ENCODE measurements around the gene TRPM3. TPM values are rescaled to one million over a fixed set of nuclear protein-coding genes. Genes with fewer than 3 reads are reported as not detected.

TRPM3 gene
- total RNA-seq, 1 experiment from 2014 or later: not detected

- CTCF ChIA-PET: no interaction called here
- Mint-ChIP-seq H3K27ac (ENCODE audit: unreplicated experiment) (no peak overlapping the region), H3K4me3 (ENCODE audit: low read depth, unreplicated experiment) (no peak overlapping the region), H3K4me1 (ENCODE audit: low read depth, unreplicated experiment) (no peaks in the 10 kb centered on the region), H3K9me3 (ENCODE audit: low read depth, unreplicated experiment) (no peaks in the 10 kb centered on the region), H3K27me3 (ENCODE audit: unreplicated experiment) (peaks cover 83% of the 10 kb centered on the region), H3K36me3 (ENCODE audit: insufficient read depth, unreplicated experiment) (no peaks in the 10 kb centered on the region)
- no peak for TF ChIP-seq CTCF (IDR thresholded peaks at IDR 0.05; ENCODE audit: unreplicated experiment)
- BruUV-seq (replicated peaks): no TSS peak
- no peak for DNase-seq
- intact Hi-C loops (cut with micrococcal nuclease; ENCODE audit: unreplicated experiment): no loop called here
Observed at GRCh38 chr9:71122421-71122820, 1.0 kb upstream of the TRPM3 start.

GRCh38 chr9:71122022-71122275, 528 bp upstream of the TRPM3 start:
- CTCF ChIA-PET: no interaction called here
- no peaks in the 10 kb centered on the region for H3K4me1 Mint-ChIP-seq (ENCODE audit: low read depth, unreplicated experiment)
- H3K4me3 Mint-ChIP-seq (ENCODE audit: low read depth, unreplicated experiment): no peak overlapping the region
- intact Hi-C loops (cut with micrococcal nuclease; ENCODE audit: unreplicated experiment): no loop called here
- BruUV-seq (replicated peaks): no TSS peak
- no peak overlapping the region for H3K27ac Mint-ChIP-seq (ENCODE audit: unreplicated experiment)
- no peak for DNase-seq
- H3K36me3 Mint-ChIP-seq (ENCODE audit: insufficient read depth, unreplicated experiment): no peaks in the 10 kb centered on the region
- H3K27me3 Mint-ChIP-seq (ENCODE audit: unreplicated experiment): peaks cover 88% of the 10 kb centered on the region
- no peak for TF ChIP-seq CTCF (IDR thresholded peaks at IDR 0.05; ENCODE audit: unreplicated experiment)
- H3K9me3 Mint-ChIP-seq (ENCODE audit: low read depth, unreplicated experiment): no peaks in the 10 kb centered on the region

- Mint-ChIP-seq H3K36me3 (ENCODE audit: insufficient read depth, unreplicated experiment) (no peaks in the 10 kb centered on the region), H3K9me3 (ENCODE audit: low read depth, unreplicated experiment) (no peaks in the 10 kb centered on the region), H3K4me3 (ENCODE audit: low read depth, unreplicated experiment) (no peak overlapping the region), H3K27ac (ENCODE audit: unreplicated experiment) (no peak overlapping the region), H3K27me3 (ENCODE audit: unreplicated experiment) (peaks cover 99% of the 10 kb centered on the region), H3K4me1 (ENCODE audit: low read depth, unreplicated experiment) (no peaks in the 10 kb centered on the region)
- no peak for TF ChIP-seq CTCF (IDR thresholded peaks at IDR 0.05; ENCODE audit: unreplicated experiment)
- no peak for DNase-seq
- intact Hi-C loops (cut with micrococcal nuclease; ENCODE audit: unreplicated experiment): no loop called here
- CTCF ChIA-PET: no interaction called here
- no TSS peak for BruUV-seq (replicated peaks)
Observed at GRCh38 chr9:71120501-71121247, 747 bp downstream of the TRPM3 start.

GRCh38 chr9:71119746-71120145, 1.7 kb downstream of the TRPM3 start:
- no peak overlapping the region for H3K4me3 Mint-ChIP-seq (ENCODE audit: low read depth, unreplicated experiment)
- no peak for DNase-seq
- H3K36me3 Mint-ChIP-seq (ENCODE audit: insufficient read depth, unreplicated experiment): no peaks in the 10 kb centered on the region
- CTCF ChIA-PET: no interaction called here
- no peaks in the 10 kb centered on the region for H3K4me1 Mint-ChIP-seq (ENCODE audit: low read depth, unreplicated experiment)
- intact Hi-C loops (cut with micrococcal nuclease; ENCODE audit: unreplicated experiment): no loop called here
- no TSS peak for BruUV-seq (replicated peaks)
- H3K27me3 Mint-ChIP-seq (ENCODE audit: unreplicated experiment): peaks cover 99% of the 10 kb centered on the region
- H3K27ac Mint-ChIP-seq (ENCODE audit: unreplicated experiment): no peak overlapping the region
- H3K9me3 Mint-ChIP-seq (ENCODE audit: low read depth, unreplicated experiment): no peaks in the 10 kb centered on the region
- no peak for TF ChIP-seq CTCF (IDR thresholded peaks at IDR 0.05; ENCODE audit: unreplicated experiment)
